CD14-positive monocyte (primary cell): ENCODE results near the gene RNF113B. TPM values are rescaled to one million over a fixed set of nuclear protein-coding genes. Genes with fewer than 3 reads are reported as not detected.

Experiments used
- DNase-seq, 3 donors: peaks; one replicate each; pipeline ENCODE4 v3.0.0-alpha.2; 2011 to 2022
- H2AFZ ChIP-seq: 2 replicates; pipeline ENCODE4 v1.6.0; 2012; ENCODE audit warnings: mild to moderate bottlenecking, low read depth, low read length, inconsistent platforms; ENCODE audit not compliant: insufficient read depth, poor library complexity, severe bottlenecking
- H3K27ac ChIP-seq, 2 donors: 1 replicate in 1 of 2; 2 replicates in 1 of 2; pipeline ENCODE4 v1.5.1; 2012 to 2013; ENCODE audit warnings: low read length in 2 of 2, control low read depth in 1 of 2, inconsistent platforms in 1 of 2, low read depth in 1 of 2, mild to moderate bottlenecking in 1 of 2
- H3K27me3 ChIP-seq, 2 donors: one replicate each; pipeline versions ENCODE4 v1.6.0 to v1.6.1; 2011 to 2013; ENCODE audit warnings: low read length in 2 of 2; ENCODE audit not compliant: control insufficient read depth in 2 of 2, insufficient read depth in 2 of 2
- H3K36me3 ChIP-seq, 2 donors: replicated peaks in 1 of 2; 1 replicate in 1 of 2; 2 replicates in 1 of 2; pipeline versions ENCODE4 v1.5.1 to v1.6.1; 2012 to 2013; ENCODE audit warnings: low read length in 2 of 2, control low read depth in 1 of 2, inconsistent platforms in 1 of 2, mild to moderate bottlenecking in 1 of 2; ENCODE audit not compliant: insufficient read depth in 2 of 2, control insufficient read depth in 1 of 2
- H3K4me1 ChIP-seq, 2 donors: 1 replicate in 1 of 2; 2 replicates in 1 of 2; pipeline versions ENCODE4 v1.5.1 to v1.6.1; 2012 to 2013; ENCODE audit warnings: low read length in 2 of 2, control low read depth in 1 of 2, inconsistent platforms in 1 of 2, mild to moderate bottlenecking in 1 of 2, moderate library complexity in 1 of 2; ENCODE audit not compliant: insufficient read depth in 2 of 2, control insufficient read depth in 1 of 2
- H3K4me2 ChIP-seq: replicated peaks from 2 replicates; pipeline ENCODE3; 2012; ENCODE audit warnings: low read length, moderate library complexity, mild to moderate bottlenecking; ENCODE audit not compliant: poor library complexity, severe bottlenecking; ENCODE audit errors: extremely low read depth
- H3K4me3 ChIP-seq, 3 experiments: fragments of 200-600 bp in 1 of 3; sonication (generic) in 1 of 3; replicated peaks in 1 of 3; 1 replicate in 2 of 3; 2 replicates in 1 of 3; pipeline ENCODE4 v1.5.1; 2011 to 2013; ENCODE audit warnings: low read length in 3 of 3, mild to moderate bottlenecking in 3 of 3, control low read depth in 2 of 3, low read depth in 2 of 3, inconsistent platforms in 1 of 3, moderate library complexity in 1 of 3
- H3K79me2 ChIP-seq: 2 replicates; pipeline ENCODE4 v1.6.0; 2012; ENCODE audit warnings: mild to moderate bottlenecking, control low read depth, inconsistent platforms, low read length, moderate library complexity; ENCODE audit not compliant: insufficient read depth
- H3K9ac ChIP-seq: 2 replicates; pipeline ENCODE4 v1.6.0; 2017; ENCODE audit warnings: low read length, mild to moderate bottlenecking; ENCODE audit not compliant: insufficient read depth, poor library complexity, severe bottlenecking
- H3K9me3 ChIP-seq, 2 donors: replicated peaks in 1 of 2; 1 replicate in 1 of 2; 2 replicates in 1 of 2; pipeline versions ENCODE4 v1.5.1 to v1.6.1; 2012 to 2013; ENCODE audit warnings: low read length in 2 of 2, control low read depth in 1 of 2; ENCODE audit not compliant: control insufficient read depth in 1 of 2, insufficient read depth in 1 of 2
- H4K20me1 ChIP-seq: 2 replicates; pipeline ENCODE4 v1.6.0; 2012; ENCODE audit warnings: mild to moderate bottlenecking, low read length, control low read depth, moderate library complexity; ENCODE audit not compliant: insufficient read depth
- H3K27ac Mint-ChIP-seq, 7 donors: one replicate each; pipeline ENCODE4 v1.8.0; 2020; ENCODE audit warnings: mild to moderate bottlenecking in 7 of 7, mixed read lengths in 7 of 7, moderate library complexity in 6 of 7, inconsistent platforms in 2 of 7
- H3K27me3 Mint-ChIP-seq, 3 donors: one replicate each; pipeline ENCODE4 v1.8.0; 2021 to 2022; ENCODE audit warnings: low read depth in 3 of 3, mild to moderate bottlenecking in 3 of 3, mixed read lengths in 3 of 3, moderate library complexity in 3 of 3, inconsistent platforms in 1 of 3
- H3K36me3 Mint-ChIP-seq, 2 donors: one replicate each; pipeline ENCODE4 v1.8.0; 2020; ENCODE audit warnings: mixed read lengths in 2 of 2, inconsistent platforms in 1 of 2, mild to moderate bottlenecking in 1 of 2
- H3K4me1 Mint-ChIP-seq: one replicate; pipeline ENCODE4 v1.8.0; 2020; ENCODE audit warnings: mild to moderate bottlenecking, mixed read lengths
- H3K4me3 Mint-ChIP-seq, 2 donors: one replicate each; pipeline ENCODE4 v1.8.0; 2020; ENCODE audit warnings: mild to moderate bottlenecking in 2 of 2, mixed read lengths in 2 of 2, moderate library complexity in 1 of 2
- H3K9me3 Mint-ChIP-seq, 7 donors: one replicate each; pipeline ENCODE4 v1.8.0; 2020 to 2022; ENCODE audit warnings: mixed read lengths in 7 of 7, mild to moderate bottlenecking in 6 of 7, moderate library complexity in 6 of 7, inconsistent platforms in 2 of 7
- CTCF ChIP-seq: fragments of 200-600 bp; IDR thresholded peaks from one replicate; pipeline ENCODE4 v1.8.0; 2022; ENCODE audit warnings: antibody characterized with exemption, mild to moderate bottlenecking
- WGBS: methylation state at CpG from one replicate; pipeline ENCODE4 v1.1.5; 2013; ENCODE audit warnings: missing lambda C conversion rate; ENCODE audit not compliant: insufficient coverage; 5-methylcytosine and 5-hydroxymethylcytosine counted together
- intact Hi-C, 2 donors: fragments of 100-400 bp; cut with micrococcal nuclease; formaldehyde crosslinking; loops; one replicate each; pipeline versions ENCODE4 v1.15.0 to v1.15.1; 2023
- polyA plus RNA-seq, 3 donors: library from polyadenylated mRNA; depleted of rRNA in 1 of 3; unstranded in 2 of 3; stranded (reverse) in 1 of 3; fragments of 300-500 nt in 2 of 3; fragments of >200 nt in 1 of 3; fragmentation: Illumina TruSeq in 2 of 3; gene quantifications; 1 replicate in 2 of 3; 2 replicates in 1 of 3; pipeline ENCODE4 v1.2.3, GENCODE V29; 2012 to 2021

RNF113B gene
- polyA plus RNA-seq, 3 donors = not detected

DNA sequence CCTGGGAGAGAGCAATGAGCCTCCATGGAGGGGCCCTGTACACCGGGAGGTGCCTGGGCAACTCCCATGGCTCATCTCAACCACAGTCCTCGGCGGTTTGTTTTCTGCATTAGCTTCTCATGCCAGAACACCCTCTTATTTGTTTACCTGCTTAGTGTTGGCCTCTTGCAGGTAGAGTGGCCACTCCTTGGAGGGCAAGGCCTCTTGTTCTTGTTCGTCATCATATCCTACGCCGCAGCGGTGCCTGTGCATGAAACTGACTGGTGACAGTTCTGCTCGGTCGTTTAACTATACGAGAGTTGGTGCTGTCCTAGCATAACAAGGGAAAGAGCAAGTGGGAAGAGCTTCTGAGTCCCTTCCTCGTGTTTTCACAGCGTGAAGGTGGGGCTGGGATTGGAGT, 40.5 kb upstream of the RNF113B start:
- Mint-ChIP-seq H3K27me3 (peaks cover 0 to 2% (median 1%) of the 10 kb centered on the region in 3 donors), H3K4me3 (no peak overlapping the region), H3K36me3 (no peaks in the 10 kb centered on the region), H3K9me3 (peaks cover 0 to 3% (median 0%) of the 10 kb centered on the region in 7 donors), H3K27ac (no peak overlapping the region), H3K4me1 (no peaks in the 10 kb centered on the region)
- H2AFZ ChIP-seq = no peak overlapping the region
- H3K4me3 ChIP-seq = no peak overlapping the region
- H4K20me1 ChIP-seq = no peaks in the 10 kb centered on the region
- WGBS = 98% methylated on average over 8 of the region's 12 CpGs
- H3K9me3 ChIP-seq = no peaks in the 10 kb centered on the region
- intact Hi-C loops = no loop called here
- no peaks in the 10 kb centered on the region for H3K27me3 ChIP-seq
- H3K4me1 ChIP-seq = no peaks in the 10 kb centered on the region
- no peak overlapping the region for H3K4me2 ChIP-seq
- no peak overlapping the region for H3K27ac ChIP-seq
- H3K79me2 ChIP-seq = no peaks in the 10 kb centered on the region
- TF ChIP-seq CTCF = no peak
- no peaks in the 10 kb centered on the region for H3K36me3 ChIP-seq
- no peak for DNase-seq
- no peak overlapping the region for H3K9ac ChIP-seq

- Histone ChIP-seq H3K9me3 (no peaks in the 10 kb centered on the region), H3K36me3 (no peaks in the 10 kb centered on the region), H3K4me2 (no peak overlapping the region), H3K27ac (no peak overlapping the region), H2AFZ (no peak overlapping the region), H3K4me3 (no peak overlapping the region), H3K27me3 (no peaks in the 10 kb centered on the region), H3K9ac (no peak overlapping the region), H3K4me1 (no peaks in the 10 kb centered on the region), H4K20me1 (no peaks in the 10 kb centered on the region), H3K79me2 (no peaks in the 10 kb centered on the region)
- WGBS = 80% methylated on average over 2 of the region's 7 CpGs
- no peak overlapping the region for H3K4me3 Mint-ChIP-seq
- H3K36me3 Mint-ChIP-seq = no peaks in the 10 kb centered on the region
- H3K27me3 Mint-ChIP-seq = peaks cover 0 to 2% (median 1%) of the 10 kb centered on the region in 3 donors
- H3K4me1 Mint-ChIP-seq = no peaks in the 10 kb centered on the region
- H3K9me3 Mint-ChIP-seq = peaks cover 0 to 4% (median under 1%) of the 10 kb centered on the region in 7 donors
- no peak overlapping the region for H3K27ac Mint-ChIP-seq
- no peak for DNase-seq
- no peak for TF ChIP-seq CTCF
- intact Hi-C loops = no loop called here
Observed at GRCh38 chr13:98216711-98217285, 39.7 kb upstream of the RNF113B start.
